SK-N-MC (cell line): Measurements from ENCODE around the gene RNF41.
A peak's percentile ranks its signal among the peaks of the same experiment; 100 is the strongest.

ENCODE experiments used
- DNase-seq: peaks from one replicate; pipeline ENCODE4 v3.0.0-alpha.2; 2011; ENCODE audit warnings: low read depth, low spot score
- H3K27ac ChIP-seq: fragments of 200-600 bp; sonication (generic); 2 replicates; pipeline ENCODE4 v1.5.1; 2016; ENCODE audit warnings: mixed run types
- H3K36me3 ChIP-seq: fragments of 200-600 bp; sonication (generic); 2 replicates; pipeline ENCODE4 v1.6.1; 2017; ENCODE audit warnings: antibody characterized with exemption, low read length, mixed read lengths; ENCODE audit not compliant: insufficient read depth
- H3K4me3 ChIP-seq: fragments of 200-600 bp; sonication (generic); 2 replicates; pipeline ENCODE4 v1.5.1; 2016
- H3K9ac ChIP-seq: fragments of 200-600 bp; sonication (generic); 2 replicates; pipeline ENCODE4 v1.8.0; 2017; ENCODE audit warnings: mixed run types, mixed read lengths; ENCODE audit not compliant: insufficient read length
- H3K9me3 ChIP-seq: fragments of 200-600 bp; sonication (generic); 2 replicates; pipeline ENCODE4 v1.6.1; 2017; ENCODE audit warnings: low read depth, mild to moderate bottlenecking, antibody characterized with exemption, low read length, moderate library complexity, mixed read lengths
- EZH2 ChIP-seq: fragments of 200-600 bp; sonication (generic); IDR thresholded peaks from one replicate; pipeline ENCODE4 v1.6.1; 2017; ENCODE audit warnings: antibody characterized with exemption
- FOXP2 ChIP-seq: optimal IDR thresholded peaks from 2 replicates; pipeline ENCODE3; 2011; ENCODE audit warnings: mild to moderate bottlenecking, moderate library complexity; ENCODE audit not compliant: insufficient read depth; ENCODE audit errors: extremely low read length, control extremely low read depth
- POLR2AphosphoS5 ChIP-seq: IDR thresholded peaks from 2 replicates; pipeline ENCODE4 v1.6.1; 2012; ENCODE audit warnings: mild to moderate bottlenecking, low read depth, low read length, borderline replicate concordance

Gene RNF41

GRCh38 chr12:56161690-56162351 is 59.9 kb downstream of the RNF41 start:
- TF ChIP-seq EZH2 (no peak), FOXP2 (no peak), POLR2AphosphoS5 (no peak; the same call in 1 of the 2 replicates)
- peaks cover 70% of the 10 kb centered on the region for H3K36me3 ChIP-seq
- H3K9ac ChIP-seq, result no peak overlapping the region
- H3K9me3 ChIP-seq, result no peaks in the 10 kb centered on the region
- H3K27ac ChIP-seq, result peak overlapping the region; percentile 28; the same call in 1 of the 2 replicates
- DNase-seq, result no peak
- H3K4me3 ChIP-seq, result no peak overlapping the region

GRCh38 chr12:56160894-56161689 is 60.6 kb downstream of the RNF41 start:
- TF ChIP-seq EZH2, result no peak
- TF ChIP-seq POLR2AphosphoS5, result no peak
- no peak for TF ChIP-seq FOXP2
- Histone ChIP-seq H3K36me3 (peaks cover 67% of the 10 kb centered on the region), H3K4me3 (no peak overlapping the region), H3K27ac (peak overlapping the region; percentile 28; the same call in 1 of the 2 replicates), H3K9ac (peak overlapping the region; percentile 90), H3K9me3 (no peaks in the 10 kb centered on the region)
- no peak for DNase-seq

- H3K36me3 ChIP-seq, result peaks cover 66% of the 10 kb centered on the region
- H3K9me3 ChIP-seq, result no peaks in the 10 kb centered on the region
- no peak overlapping the region for H3K27ac ChIP-seq
- H3K4me3 ChIP-seq, result peak overlapping the region; percentile 80
- TF ChIP-seq POLR2AphosphoS5 (0 out of 2 replicates have a peak, but pooled peaks have one; percentile 30), EZH2 (no peak)
- H3K9ac ChIP-seq, result peak overlapping the region; percentile 90
- DNase-seq, result no peak
Measured at GRCh38 chr12:56160193-56160763, 61.4 kb downstream of the RNF41 start.

GRCh38 chr12:56159482-56160192 is 62.1 kb downstream of the RNF41 start:
- Histone ChIP-seq H3K4me3 (peak overlapping the region; percentile 80), H3K9me3 (no peaks in the 10 kb centered on the region), H3K27ac (peak overlapping the region; percentile 75; the same call in 1 of the 2 replicates), H3K36me3 (peaks cover 61% of the 10 kb centered on the region), H3K9ac (peak overlapping the region; percentile 90)
- no peak for DNase-seq
- TF ChIP-seq POLR2AphosphoS5, result no peak
- no peak for TF ChIP-seq EZH2
- TF ChIP-seq FOXP2, result no peak

GRCh38 chr12:56158926-56159461 is 62.7 kb downstream of the RNF41 start:
- Histone ChIP-seq H3K9ac (peak overlapping the region; percentile 90), H3K4me3 (peak overlapping the region; percentile 80), H3K9me3 (no peaks in the 10 kb centered on the region), H3K36me3 (peaks cover 54% of the 10 kb centered on the region), H3K27ac (peak overlapping the region; percentile 75)
- no peak for DNase-seq
- no peak for TF ChIP-seq FOXP2
- peak; percentile 8; the same call in 1 of the 2 replicates for TF ChIP-seq POLR2AphosphoS5

GRCh38 chr12:56158029-56158925 is 63.4 kb downstream of the RNF41 start, which contains the start of gene MYL6:
Gene MYL6, plus strand, starts transcription at chr12:56158359. Its CDS starts 43 bp downstream, at chr12:56158402.
- peaks cover 47% of the 10 kb centered on the region for H3K36me3 ChIP-seq
- TF ChIP-seq EZH2 (no peak), POLR2AphosphoS5 (peak; percentile 100)

More at GRCh38 chr12:56158029-56158925, 63.4 kb downstream of the RNF41 start, which contains the start of gene MYL6:
- peak within 1 kb of the TSS; percentile 89 for H3K27ac ChIP-seq
- DNase-seq, result peak; percentile 93
- peak within 1 kb of the TSS; percentile 89 for H3K4me3 ChIP-seq
- H3K9ac ChIP-seq, result peak within 1 kb of the TSS; percentile 91
- no peaks in the 10 kb centered on the region for H3K9me3 ChIP-seq
